Urinary bladder (tissue), 4 donors: Measurements from ENCODE around the gene CDK18. TPM values are rescaled to one million over a fixed set of nuclear protein-coding genes. Genes with fewer than 3 reads are reported as not detected.

Experiments used
- DNase-seq: peaks from one replicate; pipeline ENCODE4 v3.0.0-alpha.2; 2015; ENCODE audit errors: extremely low spot score
- H3K27ac ChIP-seq: one replicate; pipeline ENCODE4 v1.5.1; 2013; ENCODE audit warnings: low read depth, mild to moderate bottlenecking, moderate library complexity
- H3K36me3 ChIP-seq: one replicate; pipeline ENCODE4 v1.6.1; 2013; ENCODE audit warnings: mild to moderate bottlenecking, moderate library complexity; ENCODE audit not compliant: insufficient read depth
- H3K4me1 ChIP-seq: one replicate; pipeline ENCODE4 v1.6.1; 2013; ENCODE audit warnings: mild to moderate bottlenecking, moderate library complexity; ENCODE audit not compliant: insufficient read depth
- H3K4me3 ChIP-seq: one replicate; pipeline ENCODE4 v1.5.1; 2013; ENCODE audit warnings: low read depth, low read length
- WGBS: extraction: QIAGEN DNeasy Blood & Tissue Kit; methylation state at CpG from one replicate; pipeline ENCODE4 v1.1.7; 2013; 5-methylcytosine and 5-hydroxymethylcytosine counted together
- polyA plus RNA-seq: library from polyadenylated mRNA; stranded (reverse); fragments of 200-250 nt; gene quantifications from one replicate; pipeline ENCODE4 v1.2.3, GENCODE V29; 2013
- total RNA-seq: library from RNA; depleted of rRNA; stranded (reverse); fragments of >200 nt; gene quantifications from one replicate; pipeline ENCODE4 v1.2.3, GENCODE V29; 2014
- donor health status: healthy with polysubstance abuse.
- donor health status: healthy.

Gene CDK18
- total and polyA plus RNA-seq, 2 donors, result 3.5 to 6.0 TPM

- H3K27ac ChIP-seq, result no peak overlapping the region
- no peak overlapping the region for H3K4me3 ChIP-seq
- WGBS, result 86% methylated on average over 10 of the region's 10 CpGs
- H3K4me1 ChIP-seq, result no peaks in the 10 kb centered on the region
- no peak for DNase-seq
- H3K36me3 ChIP-seq, result no peaks in the 10 kb centered on the region
Measured at GRCh38 chr1:205537386-205538018, 33.0 kb downstream of the CDK18 start.

- no peak overlapping the region for H3K27ac ChIP-seq
- no peaks in the 10 kb centered on the region for H3K36me3 ChIP-seq
- H3K4me1 ChIP-seq, result no peaks in the 10 kb centered on the region
- DNase-seq, result no peak
- H3K4me3 ChIP-seq, result no peak overlapping the region
- WGBS, result 47% methylated on average over 5 of the region's 5 CpGs
Measured at GRCh38 chr1:205538235-205538840, 33.9 kb downstream of the CDK18 start.

GRCh38 chr1:205541161-205541886 is 36.9 kb downstream of the CDK18 start:
- Histone ChIP-seq H3K36me3 (no peaks in the 10 kb centered on the region), H3K27ac (no peak overlapping the region), H3K4me1 (no peaks in the 10 kb centered on the region), H3K4me3 (no peak overlapping the region)
- no peak for DNase-seq
- WGBS, result 81% methylated on average over 6 of the region's 6 CpGs

- no peaks in the 10 kb centered on the region for H3K36me3 ChIP-seq
- DNase-seq, result no peak
- 74% methylated on average over 11 of the region's 11 CpGs for WGBS
- no peaks in the 10 kb centered on the region for H3K4me1 ChIP-seq
- H3K27ac ChIP-seq, result no peak overlapping the region
- H3K4me3 ChIP-seq, result no peak overlapping the region
Measured at GRCh38 chr1:205542367-205542766, 37.9 kb downstream of the CDK18 start.

GRCh38 chr1:205543351-205544301 is 39.2 kb downstream of the CDK18 start:
- no peak overlapping the region for H3K27ac ChIP-seq
- no peaks in the 10 kb centered on the region for H3K4me1 ChIP-seq
- under 1% methylated on average over 25 of the region's 25 CpGs for WGBS
- H3K36me3 ChIP-seq, result no peaks in the 10 kb centered on the region
- DNase-seq, result peak; percentile 83
- peak overlapping the region; percentile 4 for H3K4me3 ChIP-seq

GRCh38 chr1:205545001-205545919 is 40.8 kb downstream of the CDK18 start:
- Histone ChIP-seq H3K36me3 (no peaks in the 10 kb centered on the region), H3K27ac (no peak overlapping the region), H3K4me1 (no peaks in the 10 kb centered on the region), H3K4me3 (no peak overlapping the region)
- WGBS, result 79% methylated on average over 19 of the region's 19 CpGs
- no peak for DNase-seq

- H3K4me1 ChIP-seq, result no peaks in the 10 kb centered on the region
- WGBS, result 94% methylated on average over 5 of the region's 5 CpGs
- no peak for DNase-seq
- H3K27ac ChIP-seq, result no peak overlapping the region
- H3K36me3 ChIP-seq, result no peaks in the 10 kb centered on the region
- no peak overlapping the region for H3K4me3 ChIP-seq
Measured at GRCh38 chr1:205545991-205546390, 41.5 kb downstream of the CDK18 start.

- Histone ChIP-seq H3K4me1 (no peaks in the 10 kb centered on the region), H3K36me3 (no peaks in the 10 kb centered on the region), H3K4me3 (no peak overlapping the region), H3K27ac (no peak overlapping the region)
- WGBS, result 43% methylated on average over 1 of the region's 1 CpG
- no peak for DNase-seq
Measured at GRCh38 chr1:205546541-205546940, 42.1 kb downstream of the CDK18 start.

- H3K4me3 ChIP-seq, result no peak overlapping the region
- no peaks in the 10 kb centered on the region for H3K36me3 ChIP-seq
- no peaks in the 10 kb centered on the region for H3K4me1 ChIP-seq
- 62% methylated on average over 15 of the region's 15 CpGs for WGBS
- DNase-seq, result no peak
- no peak overlapping the region for H3K27ac ChIP-seq
Measured at GRCh38 chr1:205547936-205548827, 43.7 kb downstream of the CDK18 start.

GRCh38 chr1:205554026-205554811 is 49.8 kb downstream of the CDK18 start:
- DNase-seq, result no peak
- H3K27ac ChIP-seq, result no peak overlapping the region
- H3K4me3 ChIP-seq, result no peak overlapping the region
- no peaks in the 10 kb centered on the region for H3K36me3 ChIP-seq
- 75% methylated on average over 3 of the region's 3 CpGs for WGBS
- H3K4me1 ChIP-seq, result no peaks in the 10 kb centered on the region

GRCh38 chr1:205561501-205562203 is 57.2 kb downstream of the CDK18 start:
- no peak for DNase-seq
- H3K4me1 ChIP-seq, result no peaks in the 10 kb centered on the region
- H3K4me3 ChIP-seq, result no peak overlapping the region
- no peaks in the 10 kb centered on the region for H3K36me3 ChIP-seq
- 94% methylated on average over 1 of the region's 1 CpG for WGBS
- H3K27ac ChIP-seq, result no peak overlapping the region
